ENCODE data around the gene KRTAP10-6. TPM values are rescaled to one million over a fixed set of nuclear protein-coding genes. Genes with fewer than 3 reads are reported as not detected.

KRTAP10-6 gene
- total and polyA plus RNA-seq, 2 of the 8 experiments (the other 6 are each of a cell fraction or from before 2014, with no cell fraction given), result 0.12 TPM; not detected in 1

GRCh38 chr21:44578371-44579055, 13.8 kb downstream of the KRTAP10-6 start:
- no peak overlapping the region for H2BK15ac ChIP-seq (ENCODE audit: low read length)
- CTCF ChIA-PET (ENCODE audit: partially characterized antibody), result interaction anchor here (1.2 kb wide), 1 partner anchor 53 kb away, joined by 3 read pairs; no protein-coding TSS in a partner anchor

More at GRCh38 chr21:44578371-44579055, 13.8 kb downstream of the KRTAP10-6 start:
- H3K79me2 ChIP-seq (ENCODE audit: control insufficient read depth in 1 of 2, insufficient read depth in 2 of 2, low read length in 2 of 2), result no peaks in the 10 kb centered on the region
- 94% methylated on average over 13 of the region's 17 CpGs; no CpG with 5 or more reads in 1 of the 2 experiments for WGBS, 2 experiments (ENCODE audit: extremely low coverage in 1 of 2, insufficient coverage in 1 of 2, insufficient read length in 1 of 2, insufficient replicate concordance in 2 of 2, low coverage in 1 of 2, low lambda C conversion rate in 2 of 2, missing lambda C conversion rate in 1 of 2)
- H3K79me1 ChIP-seq (ENCODE audit: low read depth, low read length), result no peaks in the 10 kb centered on the region
- H3K9me3 ChIP-seq (ENCODE audit: insufficient read depth in 2 of 2, low read depth in 1 of 2, low read length in 1 of 2), result peaks cover 0 to 9% of the 10 kb centered on the region in 2 experiments; a peak in 2 of 4 replicates
- no peak overlapping the region for H2BK5ac ChIP-seq (ENCODE audit: low read depth, low read length)
- H3K4me1 ChIP-seq (replicated peaks in 1 of 4; ENCODE audit: control insufficient read depth in 3 of 4, insufficient read depth in 4 of 4, low read length in 3 of 4), result peaks cover 0 to 8% (median 0%) of the 10 kb centered on the region in 4 experiments; a peak in 1 of 7 replicates
- H3K4ac ChIP-seq (replicated peaks; ENCODE audit: insufficient read length, low read depth, low read length), result no peak overlapping the region
- no peak overlapping the region for H3K56ac ChIP-seq (replicated peaks; ENCODE audit: insufficient read length, low read depth, low read length)
- no peak overlapping the region for H4K8ac ChIP-seq (ENCODE audit: extremely low read depth, insufficient read depth, low read length)
- no peak overlapping the region for H2AFZ ChIP-seq (ENCODE audit: low read length)
- no peak for FAIRE-seq
- H4K20me1 ChIP-seq (replicated peaks in 1 of 2; ENCODE audit: control insufficient read depth in 1 of 2, insufficient read depth in 2 of 2, low read length in 2 of 2), result no peaks in the 10 kb centered on the region
- no peak overlapping the region for H3K14ac ChIP-seq (ENCODE audit: insufficient read length)
- no peak overlapping the region for H4K91ac ChIP-seq (replicated peaks; ENCODE audit: insufficient read length, low read length)
- H2BK12ac ChIP-seq (ENCODE audit: low read depth, low read length), result no peak overlapping the region
- no peak overlapping the region for H4K5ac ChIP-seq (ENCODE audit: insufficient read length, low read depth, low read length)
- POLR2A ChIA-PET (ENCODE audit: partially characterized antibody), result no interaction called here
- H2BK20ac ChIP-seq (ENCODE audit: low read length), result no peak overlapping the region
- H2AK5ac ChIP-seq (ENCODE audit: low read depth, low read length), result no peak overlapping the region
- no peak overlapping the region for H2BK120ac ChIP-seq (replicated peaks; ENCODE audit: low read depth, low read length)
- H3K4me3 ChIP-seq (ENCODE audit: extremely low read depth in 1 of 4, insufficient read depth in 2 of 4, low read depth in 3 of 4, low read length in 4 of 4), result no peak overlapping the region
- TF ChIP-seq SP2 (IDR thresholded peaks at IDR 0.05; ENCODE audit: low read length) (no peak), USF2 (IDR thresholded peaks at IDR 0.05; ENCODE audit: low read length) (no peak), NANOG (IDR thresholded peaks at IDR 0.05; ENCODE audit: insufficient read depth, low read depth, low read length, poor library complexity, severe bottlenecking) (no peak), JUN (IDR thresholded peaks at IDR 0.05; ENCODE audit: low read depth, low read length) (no peak), KDM4A (IDR thresholded peaks at IDR 0.05; ENCODE audit: low read depth, low read length, severe bottlenecking) (no peak), SAP30 (IDR thresholded peaks at IDR 0.05; ENCODE audit: insufficient read depth, insufficient replicate concordance, low read length) (no peak), SUZ12 (IDR thresholded peaks at IDR 0.05; ENCODE audit: low read length) (no peak)
- H3K23ac ChIP-seq (ENCODE audit: insufficient read length), result no peak overlapping the region
- no peak overlapping the region for H3K9ac ChIP-seq (replicated peaks in 1 of 4; ENCODE audit: extremely low read depth in 1 of 4, low read depth in 3 of 4, low read length in 3 of 4)
- H3K27me3 ChIP-seq (replicated peaks in 1 of 4; ENCODE audit: control insufficient read depth in 3 of 4, extremely low read depth in 1 of 4, insufficient read depth in 3 of 4, low read length in 3 of 4), result no peaks in the 10 kb centered on the region; a peak in 1 of 7 replicates
- DNase-seq (ENCODE audit: low read depth in 1 of 2, low spot score in 2 of 2), result no peak
- H3K27ac ChIP-seq (ENCODE audit: low read depth, low read length), result no peak overlapping the region
- H3K4me2 ChIP-seq (ENCODE audit: insufficient read depth in 1 of 2, low read depth in 2 of 2, low read length in 2 of 2), result no peak overlapping the region
- no peaks in the 10 kb centered on the region for H3K23me2 ChIP-seq (ENCODE audit: low read depth, low read length)
- no peaks in the 10 kb centered on the region for H3K36me3 ChIP-seq (ENCODE audit: control insufficient read depth in 2 of 4, insufficient read depth in 4 of 4, low read length in 3 of 4)
- no peak overlapping the region for H3K18ac ChIP-seq (ENCODE audit: extremely low read depth, low read length)
